Natural killer cell (primary cell): ENCODE results near the gene CAPN1. TPM values are rescaled to one million over a fixed set of nuclear protein-coding genes. Genes with fewer than 3 reads are reported as not detected.
"Not testable (repeated sequence)": the region's sequence is repeated elsewhere in the genome, so short reads cannot be mapped to it uniquely, and the experiment has no call there.

ENCODE experiments used
- ATAC-seq, 3 donors: fragments of 150-1000 bp in 2 of 3; fragments of 200-7000 bp in 1 of 3; cut with Tn5 transposase; 1 replicate in 1 of 3; 2 replicates in 2 of 3; pipeline ENCODE4 v1.10.0; 2021; ENCODE audit warnings: mild to moderate bottlenecking in 2 of 3, moderate library complexity in 2 of 3
- DNase-seq, 2 donors: peaks; one replicate each; pipeline versions ENCODE4 v3.0.0 to v3.0.0-alpha.2; 2013 to 2021; ENCODE audit warnings: mixed read lengths in 1 of 2
- H3K27ac ChIP-seq: one replicate; pipeline ENCODE4 v1.5.1; 2013; ENCODE audit warnings: mild to moderate bottlenecking, low read length
- H3K27me3 ChIP-seq: one replicate; pipeline ENCODE4 v1.6.1; 2013; ENCODE audit warnings: low read length; ENCODE audit not compliant: control insufficient read depth, insufficient read depth
- H3K36me3 ChIP-seq: one replicate; pipeline ENCODE4 v1.6.1; 2013; ENCODE audit warnings: low read length; ENCODE audit not compliant: control insufficient read depth, insufficient read depth
- H3K4me1 ChIP-seq: one replicate; pipeline ENCODE4 v1.6.1; 2013; ENCODE audit warnings: low read length; ENCODE audit not compliant: control insufficient read depth, insufficient read depth
- H3K4me3 ChIP-seq: one replicate; pipeline ENCODE4 v1.5.1; 2013; ENCODE audit warnings: low read length
- H3K9me3 ChIP-seq: one replicate; pipeline ENCODE4 v1.6.1; 2013; ENCODE audit warnings: low read length; ENCODE audit not compliant: control insufficient read depth, insufficient read depth
- H3K27ac Mint-ChIP-seq, 2 donors: one replicate each; pipeline ENCODE4 v1.8.0; 2022; ENCODE audit warnings: mild to moderate bottlenecking in 2 of 2, mixed read lengths in 2 of 2, moderate library complexity in 1 of 2
- H3K27me3 Mint-ChIP-seq, 2 donors: one replicate each; pipeline ENCODE4 v1.8.0; 2022; ENCODE audit warnings: low read depth in 2 of 2, mixed read lengths in 2 of 2
- H3K36me3 Mint-ChIP-seq: one replicate; pipeline ENCODE4 v1.8.0; 2022; ENCODE audit warnings: mixed read lengths
- H3K4me1 Mint-ChIP-seq, 2 donors: one replicate each; pipeline ENCODE4 v1.8.0; 2022; ENCODE audit warnings: mixed read lengths in 2 of 2
- H3K4me3 Mint-ChIP-seq: one replicate; pipeline ENCODE4 v1.8.0; 2022; ENCODE audit warnings: mild to moderate bottlenecking, moderate library complexity, mixed read lengths
- H3K9me3 Mint-ChIP-seq, 2 donors: one replicate each; pipeline ENCODE4 v1.8.0; 2022; ENCODE audit warnings: mixed read lengths in 2 of 2
- CTCF ChIP-seq: fragments of 200-600 bp; IDR thresholded peaks from one replicate; pipeline ENCODE4 v1.8.0; 2022; ENCODE audit warnings: antibody characterized with exemption
- WGBS: methylation state at CpG from one replicate; pipeline ENCODE4 v1.1.7; 2013; ENCODE audit warnings: missing lambda C conversion rate; ENCODE audit not compliant: insufficient coverage; 5-methylcytosine and 5-hydroxymethylcytosine counted together
- intact Hi-C: fragments of 100-400 bp; cut with micrococcal nuclease; formaldehyde crosslinking; loops from one replicate; pipeline ENCODE4 v1.14.2; 2022
- total RNA-seq, 4 donors: library from RNA; stranded (reverse); fragments of 120-200 nt in 1 of 4; gene quantifications; one replicate each; pipeline versions ENCODE4 v1.2.3 to v1.2.4, GENCODE V29; 2013 to 2022

Gene CAPN1
- total RNA-seq, 3 donors from 2014 or later (not counting 1 experiment from before 2014, with no cell fraction given): 211 to 256 (median 229) TPM

GRCh38 chr11:65242389-65242788 is 60.7 kb downstream of the CAPN1 start:
- Mint-ChIP-seq H3K4me3 (no peak overlapping the region), H3K36me3 (no peaks in the 10 kb centered on the region), H3K4me1 (no peaks in the 10 kb centered on the region), H3K27ac (no peak overlapping the region), H3K27me3 (no peaks in the 10 kb centered on the region), H3K9me3 (no peaks in the 10 kb centered on the region)
- intact Hi-C loops: no loop called here
- H3K4me3 ChIP-seq: no peak overlapping the region
- H3K27ac ChIP-seq: no peak overlapping the region
- ATAC-seq (no peak), DNase-seq (no peak)
- no peak for TF ChIP-seq CTCF
- H3K36me3 ChIP-seq: no peaks in the 10 kb centered on the region
- peaks cover 7% of the 10 kb centered on the region for H3K9me3 ChIP-seq
- no peaks in the 10 kb centered on the region for H3K27me3 ChIP-seq
- WGBS: 88% methylated on average over 5 of the region's 6 CpGs
- no peaks in the 10 kb centered on the region for H3K4me1 ChIP-seq

DNA sequence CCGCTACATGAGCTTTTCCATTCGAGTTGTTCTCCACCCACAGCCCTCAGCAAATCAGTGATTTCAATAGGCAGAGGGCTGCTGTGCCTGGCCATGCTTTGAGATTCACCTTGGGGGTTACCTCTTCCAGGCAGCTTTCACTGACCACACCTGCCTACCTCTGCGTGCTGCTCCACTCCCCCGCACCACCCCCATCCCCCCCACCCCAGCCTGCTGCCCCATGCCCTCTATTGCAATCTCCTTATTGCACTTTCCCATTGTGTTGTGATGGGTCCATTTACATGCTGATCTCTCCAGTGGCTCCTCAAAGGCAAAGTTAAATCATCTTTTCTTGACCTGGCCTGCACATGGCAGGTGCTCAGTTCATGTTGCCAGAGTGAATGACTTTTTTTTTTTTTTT is 62.1 kb downstream of the CAPN1 start:
- DNase-seq (no peak), ATAC-seq (no peak)
- no peaks in the 10 kb centered on the region for H3K27me3 Mint-ChIP-seq
- Histone ChIP-seq H3K9me3 (peaks cover 7% of the 10 kb centered on the region), H3K4me3 (no peak overlapping the region), H3K36me3 (no peaks in the 10 kb centered on the region), H3K4me1 (no peaks in the 10 kb centered on the region), H3K27me3 (no peaks in the 10 kb centered on the region), H3K27ac (no peak overlapping the region)
- TF ChIP-seq CTCF: no peak
- no peaks in the 10 kb centered on the region for H3K9me3 Mint-ChIP-seq
- 78% methylated on average over 4 of the region's 4 CpGs for WGBS
- H3K36me3 Mint-ChIP-seq: no peaks in the 10 kb centered on the region
- intact Hi-C loops: no loop called here
- no peaks in the 10 kb centered on the region for H3K4me1 Mint-ChIP-seq
- no peak overlapping the region for H3K27ac Mint-ChIP-seq
- H3K4me3 Mint-ChIP-seq: no peak overlapping the region

DNA sequence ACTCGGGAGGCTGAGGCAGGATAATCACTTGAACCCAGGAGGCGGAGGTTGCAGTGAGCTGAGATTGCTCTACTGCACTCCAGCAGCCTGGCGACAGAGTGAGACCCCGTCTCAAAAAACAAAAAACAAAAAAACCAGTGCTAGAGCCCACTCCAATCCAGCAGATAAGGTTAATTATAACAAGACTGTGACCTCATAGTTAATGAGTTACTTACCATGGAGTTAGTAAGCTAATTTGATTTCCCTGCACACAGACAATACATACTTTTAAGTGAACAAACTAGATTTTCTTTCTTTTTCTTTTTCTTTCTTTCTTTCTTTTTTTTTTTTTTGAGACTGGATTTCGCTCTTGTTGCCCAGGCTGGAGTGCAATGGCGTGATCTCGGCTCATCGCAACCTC is 63.3 kb downstream of the CAPN1 start:
- H3K4me3 Mint-ChIP-seq, H3K36me3 Mint-ChIP-seq, H3K36me3 ChIP-seq, intact Hi-C loops, H3K9me3 ChIP-seq, DNase-seq, H3K4me3 ChIP-seq, H3K27me3 ChIP-seq, H3K27me3 Mint-ChIP-seq, H3K4me1 Mint-ChIP-seq, H3K27ac ChIP-seq, H3K4me1 ChIP-seq, ATAC-seq, H3K9me3 Mint-ChIP-seq, H3K27ac Mint-ChIP-seq: not testable (repeated sequence)
- WGBS: 90% methylated on average over 4 of the region's 8 CpGs

DNA sequence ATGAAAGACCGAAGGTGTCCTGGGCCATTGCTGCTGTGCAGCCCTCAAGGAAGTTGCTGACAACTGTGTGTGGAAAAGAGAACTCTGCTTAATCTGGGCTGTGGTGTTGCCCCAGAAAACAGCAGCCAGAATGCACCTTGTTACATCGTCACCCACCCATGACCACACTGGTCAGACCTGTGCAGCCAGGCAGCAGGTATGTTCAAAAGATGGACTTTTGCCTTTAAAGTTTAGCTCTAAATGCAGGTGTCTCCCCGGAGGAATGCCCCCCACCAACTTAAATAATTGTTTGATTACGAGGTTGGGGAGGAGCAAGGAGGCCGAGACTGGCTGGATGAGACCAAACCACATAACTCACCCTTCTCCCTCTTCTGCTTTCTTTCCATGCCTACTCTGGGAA is 64.8 kb downstream of the CAPN1 start:
- no peaks in the 10 kb centered on the region for H3K4me1 Mint-ChIP-seq
- Histone ChIP-seq H3K9me3 (peaks cover 7% of the 10 kb centered on the region), H3K4me1 (no peaks in the 10 kb centered on the region), H3K36me3 (no peaks in the 10 kb centered on the region), H3K4me3 (no peak overlapping the region), H3K27ac (no peak overlapping the region), H3K27me3 (no peaks in the 10 kb centered on the region)
- intact Hi-C loops: no loop called here
- no peaks in the 10 kb centered on the region for H3K36me3 Mint-ChIP-seq
- H3K27me3 Mint-ChIP-seq: no peaks in the 10 kb centered on the region
- H3K4me3 Mint-ChIP-seq: no peak overlapping the region
- ATAC-seq: no peak
- no peak for TF ChIP-seq CTCF
- no peaks in the 10 kb centered on the region for H3K9me3 Mint-ChIP-seq
- no peak for DNase-seq
- 83% methylated on average over 2 of the region's 5 CpGs for WGBS
- no peak overlapping the region for H3K27ac Mint-ChIP-seq

GRCh38 chr11:65248184-65248710 is 66.5 kb downstream of the CAPN1 start:
- H3K27ac ChIP-seq, H3K36me3 Mint-ChIP-seq, H3K4me1 ChIP-seq, H3K36me3 ChIP-seq, H3K9me3 ChIP-seq, intact Hi-C loops, H3K27ac Mint-ChIP-seq, H3K9me3 Mint-ChIP-seq, H3K4me3 Mint-ChIP-seq, ATAC-seq, H3K4me1 Mint-ChIP-seq, DNase-seq, H3K27me3 ChIP-seq, H3K27me3 Mint-ChIP-seq, H3K4me3 ChIP-seq: not testable (repeated sequence)
- WGBS: 87% methylated on average over 8 of the region's 9 CpGs
